Measurements from ENCODE around the gene RNF114.
A peak's percentile ranks its signal among the peaks of the same experiment; 100 is the strongest.
"Not testable (repeated sequence)": the region's sequence is repeated elsewhere in the genome, so short reads cannot be mapped to it uniquely, and the experiment has no call there.

RNF114 gene

GRCh38 chr20:49928411-49929141 lies 7.6 kb upstream of the RNF114 start:
- DNase-seq = peak; percentile 71

GRCh38 chr20:49929142-49929494 lies 7.1 kb upstream of the RNF114 start:
- DNase-seq = no peak

DNA sequence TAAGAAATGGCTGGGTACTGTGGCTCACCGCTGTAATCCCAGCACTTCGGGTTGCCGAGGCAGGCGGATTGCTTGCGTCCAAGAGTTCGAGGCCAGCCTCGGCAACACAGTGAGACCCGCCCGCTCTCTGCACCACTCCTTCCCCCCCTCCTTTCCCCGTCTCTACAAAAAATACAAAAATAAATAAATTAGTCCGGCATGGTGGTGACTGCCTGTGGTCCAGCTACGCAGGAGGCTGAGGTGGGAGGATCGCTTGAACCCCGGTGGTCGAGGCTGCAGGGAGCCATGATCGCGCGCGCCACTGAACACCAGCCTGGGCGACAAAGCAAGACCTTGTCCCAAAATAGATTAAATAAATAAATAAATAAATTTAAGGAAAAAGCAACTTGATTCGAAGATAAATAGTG lies 448 bp upstream of the RNF114 start:
- no peak for DNase-seq

DNA sequence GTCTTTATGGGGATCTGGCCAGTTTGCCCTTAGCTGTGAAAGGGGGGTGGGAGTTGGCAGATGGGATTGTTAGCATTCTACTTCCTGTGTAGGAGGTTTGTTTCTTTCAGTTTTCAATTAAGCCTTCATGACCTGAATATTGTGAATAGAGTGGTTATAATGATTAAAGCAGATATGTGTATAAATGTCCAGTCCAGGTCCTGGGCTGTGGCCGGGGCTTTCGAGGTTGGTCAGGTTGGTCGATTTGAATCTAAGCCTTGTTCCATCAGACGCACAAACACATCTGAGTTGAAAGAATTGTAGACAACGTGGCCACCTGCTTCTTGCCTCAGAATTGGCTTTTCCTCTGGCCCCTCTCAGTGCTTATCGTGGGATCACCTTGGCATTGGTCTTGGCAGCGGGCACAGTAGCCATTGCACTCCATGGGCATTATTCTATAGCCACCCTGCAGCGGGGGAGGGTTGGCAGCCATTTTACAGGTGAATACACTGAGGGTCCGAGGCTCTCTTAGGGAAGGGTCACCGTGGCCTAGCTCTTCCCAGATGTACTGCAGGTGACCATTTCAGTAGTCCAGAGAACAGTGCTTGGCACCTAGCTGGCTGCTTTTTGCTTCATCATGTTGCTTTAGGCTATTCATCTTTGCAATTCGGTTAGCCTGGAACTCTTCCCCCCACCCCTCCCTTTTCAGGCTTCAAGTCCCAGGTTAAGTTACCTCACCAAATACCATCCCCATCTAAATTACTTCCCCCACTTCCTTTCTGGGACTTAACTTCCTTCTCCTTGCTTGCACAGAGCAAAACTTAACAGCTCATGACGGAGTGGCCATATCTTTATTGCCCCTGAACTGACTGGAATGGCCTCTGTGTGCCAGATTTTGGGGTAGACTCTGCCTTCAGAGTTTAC lies 1.1 kb downstream of the RNF114 start:
- no peak for DNase-seq

DNA sequence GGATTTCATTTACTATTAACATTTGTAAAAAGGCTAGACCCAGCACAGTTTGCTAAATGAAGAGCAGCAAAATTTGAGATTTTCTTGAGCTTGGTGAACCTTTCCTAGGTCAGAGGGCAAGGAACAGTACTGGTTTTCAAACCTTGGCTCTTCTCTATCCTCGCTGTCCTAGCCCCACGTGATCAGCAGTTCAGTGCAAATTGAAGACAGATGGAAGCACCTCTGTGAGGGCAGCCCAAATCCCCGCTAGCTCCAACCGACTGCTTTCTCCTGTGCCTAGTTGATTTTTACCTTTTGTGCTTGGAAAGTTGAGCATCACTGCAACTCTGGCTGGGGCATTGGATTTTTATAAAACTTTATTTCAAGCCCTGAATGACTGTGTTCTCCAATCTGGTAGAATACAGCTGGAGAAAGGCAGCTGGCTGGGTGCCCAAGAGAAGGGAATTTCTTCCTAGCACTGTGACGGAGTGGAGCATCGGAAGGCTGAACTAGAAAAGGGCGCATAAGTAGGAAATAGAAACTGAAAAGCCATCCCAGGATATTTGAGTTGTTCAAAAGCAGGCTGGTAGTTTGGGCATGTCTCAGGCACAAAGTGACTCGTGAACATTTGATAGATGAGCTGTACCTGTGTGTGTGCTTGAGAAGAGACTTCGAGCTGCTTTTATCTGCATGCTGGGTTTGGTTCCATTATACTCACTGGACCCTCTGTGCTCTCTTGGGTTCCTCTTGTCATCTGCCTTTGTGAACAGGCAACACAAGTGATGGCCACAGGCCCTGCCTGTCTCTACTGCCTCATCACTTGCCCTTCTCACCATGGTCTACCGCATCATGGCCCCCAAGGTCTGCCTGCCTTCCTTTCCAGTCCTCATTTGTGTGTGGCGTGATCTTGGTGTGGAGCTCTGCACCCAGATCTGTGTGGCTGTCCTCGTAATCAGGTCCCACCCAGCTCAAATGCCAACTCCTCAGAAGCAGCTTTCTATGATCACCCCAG lies 2.3 kb downstream of the RNF114 start:
- DNase-seq = no peak

GRCh38 chr20:49941456-49941855 lies 5.3 kb downstream of the RNF114 start:
- no peak for DNase-seq

DNA sequence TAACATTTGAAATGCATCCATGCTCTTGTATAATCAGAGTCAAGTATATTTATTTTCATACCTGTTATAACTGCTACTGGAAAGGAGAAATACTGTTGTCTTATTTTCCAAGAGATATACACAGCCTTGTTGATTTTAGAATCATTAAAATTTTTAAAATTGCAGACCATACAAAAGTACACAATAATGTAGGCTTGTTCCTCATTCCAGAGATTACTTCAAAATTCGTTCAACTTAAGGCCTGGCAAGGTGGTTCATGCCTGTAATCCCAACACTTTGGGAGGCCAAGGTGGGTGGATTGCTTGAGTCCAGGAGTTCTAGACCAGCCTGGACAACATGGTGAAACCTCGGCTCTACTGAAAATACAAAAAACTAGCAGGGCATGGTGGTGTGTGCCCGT lies 6.1 kb downstream of the RNF114 start:
- no peak for DNase-seq

DNA sequence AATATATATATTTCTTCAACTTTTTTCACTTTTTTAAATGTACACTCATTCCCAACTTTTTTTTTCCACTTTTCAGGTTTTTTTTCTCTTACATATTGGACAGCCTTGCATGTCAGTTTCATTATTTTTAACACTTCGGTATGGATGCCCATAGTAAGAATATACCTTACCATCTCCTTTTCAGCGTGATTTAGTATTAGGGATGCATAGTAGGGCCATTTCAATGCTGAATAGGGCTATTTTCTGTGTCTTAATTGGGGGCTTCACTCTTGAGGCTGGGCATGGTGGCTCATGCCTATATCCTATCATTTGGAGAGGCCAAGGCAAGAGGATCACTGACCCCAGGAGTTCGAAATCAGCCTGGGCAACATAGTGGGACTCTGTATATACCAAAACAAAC lies 6.7 kb downstream of the RNF114 start:
- no peak for DNase-seq

- DNase-seq = no peak
Measured at GRCh38 chr20:49945306-49945700, 9.1 kb downstream of the RNF114 start.

GRCh38 chr20:49945701-49946477 lies 9.7 kb downstream of the RNF114 start:
- DNase-seq = no peak

DNA sequence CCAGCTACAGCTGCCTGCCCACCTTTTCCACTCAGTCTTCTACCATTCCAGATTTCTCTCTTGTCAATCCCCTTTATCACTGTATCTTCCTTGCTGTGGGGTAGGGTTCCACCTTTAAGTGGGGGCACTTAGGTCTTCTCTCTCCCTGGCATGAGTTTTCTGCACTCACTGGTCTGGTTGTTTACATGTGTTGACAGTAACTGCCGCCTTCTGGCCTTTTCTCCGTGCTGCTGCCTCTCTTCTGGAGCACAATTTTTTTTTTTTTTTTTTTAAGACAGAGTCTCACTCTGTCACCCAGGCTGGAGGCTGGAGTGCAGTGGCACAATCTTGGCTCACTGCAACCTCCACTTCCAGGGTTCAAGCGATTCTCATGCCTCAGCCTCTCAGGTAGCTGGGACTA lies 12.0 kb downstream of the RNF114 start:
- DNase-seq = no peak

- DNase-seq = no peak
Measured at GRCh38 chr20:49948809-49949507, 12.8 kb downstream of the RNF114 start.

DNA sequence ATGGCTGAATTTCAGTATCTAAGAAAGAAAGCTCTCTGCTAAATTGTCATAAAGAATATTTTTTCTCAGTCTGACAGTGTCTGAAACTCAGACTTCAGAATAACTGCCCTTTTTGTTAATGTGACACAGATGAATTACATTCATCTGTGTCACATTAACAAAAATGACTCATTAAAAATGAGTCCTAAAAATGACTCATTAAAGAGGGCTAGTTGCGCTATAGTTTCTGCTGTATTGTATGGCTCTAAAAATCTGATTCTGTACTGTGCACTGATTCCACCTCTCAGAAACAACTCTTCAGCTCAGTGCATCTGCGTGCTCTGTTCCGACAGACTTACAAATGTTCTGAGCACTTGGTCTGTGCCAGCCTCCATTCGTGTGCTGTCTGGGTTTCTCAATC lies 15.0 kb downstream of the RNF114 start:
- DNase-seq = no peak

GRCh38 chr20:49955167-49955566 lies 19.0 kb downstream of the RNF114 start:
- no peak for DNase-seq

GRCh38 chr20:49955830-49956396 lies 19.7 kb downstream of the RNF114 start:
- DNase-seq = not testable (repeated sequence)

DNA sequence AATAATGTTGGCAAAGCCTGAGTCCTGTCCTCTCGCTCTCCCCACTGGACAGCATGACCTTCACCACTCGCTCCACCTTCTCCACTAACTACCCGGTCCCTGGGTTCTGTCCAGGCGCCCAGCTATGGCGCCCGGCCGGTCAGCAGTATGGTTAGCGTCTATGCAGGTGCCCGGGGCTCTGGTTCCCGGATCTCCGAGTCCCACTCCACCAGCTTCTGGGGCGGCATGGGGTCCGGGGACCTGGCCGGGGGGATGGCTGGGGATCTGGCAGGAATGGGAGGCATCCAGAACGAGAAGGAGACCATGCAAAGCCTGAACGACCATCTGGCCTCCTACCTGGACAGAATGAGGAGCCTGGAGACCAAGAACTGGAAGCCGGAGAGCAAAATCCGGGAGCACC lies 20.5 kb downstream of the RNF114 start:
- no peak for DNase-seq

GRCh38 chr20:49957089-49957938 lies 21.1 kb downstream of the RNF114 start:
- not testable (repeated sequence) for DNase-seq

- no peak for DNase-seq
Measured at GRCh38 chr20:49961413-49961812, 25.2 kb downstream of the RNF114 start.

DNA sequence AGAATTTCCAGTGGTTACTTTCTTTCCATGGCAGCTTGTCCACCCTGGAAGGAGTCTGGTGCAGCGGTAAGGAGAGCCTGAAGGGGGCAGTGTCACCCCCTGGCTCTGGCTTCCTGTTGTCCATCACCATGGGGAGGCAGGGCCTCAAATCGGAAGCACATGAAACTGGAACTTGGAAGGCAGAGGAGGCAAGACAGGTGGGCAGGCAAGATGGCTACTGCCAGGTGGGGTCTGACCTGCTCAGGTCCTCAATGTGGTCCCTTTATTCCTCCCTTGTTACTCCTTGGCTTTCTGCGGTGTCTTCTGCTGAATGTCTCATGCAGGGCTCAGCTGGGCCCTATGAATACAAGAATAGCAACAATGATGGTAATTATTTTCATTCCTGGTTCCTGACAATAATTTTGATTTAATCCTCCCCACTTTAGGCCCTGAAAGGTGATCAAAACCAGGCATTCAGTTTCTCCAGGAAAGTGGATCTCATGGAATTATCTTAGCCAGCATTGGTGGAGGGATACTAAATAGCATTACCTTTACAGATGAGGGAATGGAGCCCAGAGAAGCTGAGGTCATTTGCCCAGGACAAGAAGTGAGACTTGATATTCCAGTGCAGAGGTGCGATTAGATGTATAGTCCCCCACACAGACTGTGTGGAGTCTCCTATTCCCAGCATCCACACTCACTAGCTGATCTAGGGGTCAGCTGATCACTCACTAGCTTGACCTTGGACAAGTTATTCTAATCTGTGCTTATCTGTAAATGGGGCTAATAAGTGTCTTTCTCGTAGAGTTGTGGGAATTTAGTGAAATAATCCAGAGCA lies 29.0 kb downstream of the RNF114 start:
- no peak for DNase-seq
